Measurements from ENCODE around the gene CAMTA1.

- TF ChIP-seq, protein P1, sequence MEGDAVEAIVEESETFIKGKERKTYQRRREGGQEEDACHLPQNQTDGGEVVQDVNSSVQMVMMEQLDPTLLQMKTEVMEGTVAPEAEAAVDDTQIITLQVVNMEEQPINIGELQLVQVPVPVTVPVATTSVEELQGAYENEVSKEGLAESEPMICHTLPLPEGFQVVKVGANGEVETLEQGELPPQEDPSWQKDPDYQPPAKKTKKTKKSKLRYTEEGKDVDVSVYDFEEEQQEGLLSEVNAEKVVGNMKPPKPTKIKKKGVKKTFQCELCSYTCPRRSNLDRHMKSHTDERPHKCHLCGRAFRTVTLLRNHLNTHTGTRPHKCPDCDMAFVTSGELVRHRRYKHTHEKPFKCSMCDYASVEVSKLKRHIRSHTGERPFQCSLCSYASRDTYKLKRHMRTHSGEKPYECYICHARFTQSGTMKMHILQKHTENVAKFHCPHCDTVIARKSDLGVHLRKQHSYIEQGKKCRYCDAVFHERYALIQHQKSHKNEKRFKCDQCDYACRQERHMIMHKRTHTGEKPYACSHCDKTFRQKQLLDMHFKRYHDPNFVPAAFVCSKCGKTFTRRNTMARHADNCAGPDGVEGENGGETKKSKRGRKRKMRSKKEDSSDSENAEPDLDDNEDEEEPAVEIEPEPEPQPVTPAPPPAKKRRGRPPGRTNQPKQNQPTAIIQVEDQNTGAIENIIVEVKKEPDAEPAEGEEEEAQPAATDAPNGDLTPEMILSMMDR (IDR thresholded peaks at IDR 0.05): no peak
- no peak for TF ChIP-seq EZH2 (IDR thresholded peaks at IDR 0.05)
Observed at GRCh38 chr1:7591565-7591964, 806.3 kb downstream of the CAMTA1 start.

Data from neural progenitor cell (in vitro differentiated cells).